ENCODE results near the gene APBB2. TPM values are rescaled to one million over a fixed set of nuclear protein-coding genes. Genes with fewer than 3 reads are reported as not detected.

Gene APBB2
- total RNA-seq, 2 experiments from 2014 or later, result 1.3 to 1.5 TPM

GRCh38 chr4:41143311-41144039 is 70.9 kb downstream of the APBB2 start:
- no peak overlapping the region for H3K4me3 Mint-ChIP-seq
- no peak overlapping the region for H3K27ac Mint-ChIP-seq
- intact Hi-C loops (cut with DNase I, micrococcal nuclease), result no loop called here
- CTCF ChIA-PET, result no interaction called here
- no peaks in the 10 kb centered on the region for H3K4me1 Mint-ChIP-seq
- H3K36me3 Mint-ChIP-seq (ENCODE audit: low read depth), result no peaks in the 10 kb centered on the region
- H3K9me3 Mint-ChIP-seq (ENCODE audit: low read depth), result no peaks in the 10 kb centered on the region
- DNase-seq (no peak), ATAC-seq (no peak)
- peaks cover 7% of the 10 kb centered on the region for H3K27me3 Mint-ChIP-seq
- POLR2A ChIA-PET, result no interaction called here

GRCh38 chr4:41142376-41143310 is 71.7 kb downstream of the APBB2 start:
- intact Hi-C loops (cut with DNase I, micrococcal nuclease), result no loop called here
- H3K27ac Mint-ChIP-seq, result no peak overlapping the region

GRCh38 chr4:41141900-41142299 is 72.4 kb downstream of the APBB2 start:
- H3K4me3 Mint-ChIP-seq, result no peak overlapping the region
- DNase-seq (no peak), ATAC-seq (no peak)
- H3K9me3 Mint-ChIP-seq (ENCODE audit: low read depth), result no peaks in the 10 kb centered on the region
- no peaks in the 10 kb centered on the region for H3K36me3 Mint-ChIP-seq (ENCODE audit: low read depth)
- no peak overlapping the region for H3K27ac Mint-ChIP-seq
- intact Hi-C loops (cut with DNase I, micrococcal nuclease), result no loop called here
- H3K4me1 Mint-ChIP-seq, result no peaks in the 10 kb centered on the region
- POLR2A ChIA-PET, result no interaction called here
- H3K27me3 Mint-ChIP-seq, result peaks cover 4% of the 10 kb centered on the region
- CTCF ChIA-PET, result no interaction called here

More at GRCh38 chr4:41142376-41143310, 71.7 kb downstream of the APBB2 start:
- POLR2A ChIA-PET, result no interaction called here
- H3K4me1 Mint-ChIP-seq, result no peaks in the 10 kb centered on the region
- DNase-seq (no peak), ATAC-seq (no peak)
- H3K27me3 Mint-ChIP-seq, result peaks cover 6% of the 10 kb centered on the region
- no peaks in the 10 kb centered on the region for H3K36me3 Mint-ChIP-seq (ENCODE audit: low read depth)
- CTCF ChIA-PET, result no interaction called here
- no peaks in the 10 kb centered on the region for H3K9me3 Mint-ChIP-seq (ENCODE audit: low read depth)
- H3K4me3 Mint-ChIP-seq, result no peak overlapping the region

DNA sequence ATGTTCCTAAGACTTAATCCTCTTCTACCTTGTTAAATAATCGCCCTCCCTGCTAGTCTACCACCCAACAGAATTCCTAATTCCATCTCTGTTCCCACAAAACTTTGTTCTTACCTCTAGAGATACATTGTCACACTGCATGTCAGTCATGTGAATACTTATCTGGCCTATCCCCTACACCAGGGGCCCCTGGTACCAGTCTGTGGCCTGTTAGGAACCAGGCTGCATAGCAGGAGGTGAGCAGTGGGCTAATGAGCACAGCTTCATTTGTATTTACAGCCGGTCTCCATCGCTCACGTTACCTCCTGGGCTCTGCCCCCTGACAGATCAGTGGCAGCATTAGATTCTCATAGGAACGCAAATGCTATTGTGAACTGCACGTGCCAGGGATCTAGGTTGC is 73.9 kb downstream of the APBB2 start:
- DNase-seq (no peak), ATAC-seq (no peak)
- H3K36me3 Mint-ChIP-seq (ENCODE audit: low read depth), result no peaks in the 10 kb centered on the region
- no peak overlapping the region for H3K27ac Mint-ChIP-seq
- CTCF ChIA-PET, result no interaction called here
- H3K4me1 Mint-ChIP-seq, result no peaks in the 10 kb centered on the region
- H3K4me3 Mint-ChIP-seq, result no peak overlapping the region
- intact Hi-C loops (cut with DNase I, micrococcal nuclease), result no loop called here
- H3K27me3 Mint-ChIP-seq, result peaks cover 4% of the 10 kb centered on the region
- no peaks in the 10 kb centered on the region for H3K9me3 Mint-ChIP-seq (ENCODE audit: low read depth)
- POLR2A ChIA-PET, result no interaction called here

DNA sequence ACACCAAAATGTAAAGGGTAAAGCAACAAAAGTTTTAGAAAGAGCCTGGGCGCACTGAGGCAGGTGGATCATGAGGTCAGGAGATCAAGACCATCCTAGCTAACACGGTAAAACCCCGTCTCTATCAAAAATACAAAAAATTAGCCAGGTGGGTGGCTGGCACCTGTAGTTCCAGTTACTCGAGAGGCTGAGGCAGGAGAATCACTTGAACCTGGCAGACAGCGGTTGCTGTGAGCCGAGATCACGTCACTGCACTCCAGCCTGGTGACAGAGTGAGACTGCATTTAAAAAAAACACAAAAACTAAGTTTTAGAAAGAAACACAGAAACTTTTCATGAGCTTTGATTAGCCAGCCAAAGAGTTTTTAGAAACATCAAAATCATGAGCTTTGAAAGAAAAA is 76.5 kb downstream of the APBB2 start:
- peaks cover 1% of the 10 kb centered on the region for H3K27me3 Mint-ChIP-seq
- no peaks in the 10 kb centered on the region for H3K4me1 Mint-ChIP-seq
- H3K36me3 Mint-ChIP-seq (ENCODE audit: low read depth), result no peaks in the 10 kb centered on the region
- no peak overlapping the region for H3K4me3 Mint-ChIP-seq
- H3K9me3 Mint-ChIP-seq (ENCODE audit: low read depth), result no peaks in the 10 kb centered on the region
- H3K27ac Mint-ChIP-seq, result no peak overlapping the region
- ChIA-PET CTCF (interaction anchor here (0.6 kb wide), 1 partner anchor 484 kb away, joined by 4 read pairs; no protein-coding TSS in a partner anchor), POLR2A (no interaction called here)
- ATAC-seq (no peak), DNase-seq (no peak)
- intact Hi-C loops (cut with DNase I, micrococcal nuclease), result no loop called here

- no peaks in the 10 kb centered on the region for H3K36me3 Mint-ChIP-seq (ENCODE audit: low read depth)
- intact Hi-C loops (cut with DNase I, micrococcal nuclease), result no loop called here
- H3K4me1 Mint-ChIP-seq, result no peaks in the 10 kb centered on the region
- peaks cover 4% of the 10 kb centered on the region for H3K27me3 Mint-ChIP-seq
- no peak overlapping the region for H3K27ac Mint-ChIP-seq
- no peaks in the 10 kb centered on the region for H3K9me3 Mint-ChIP-seq (ENCODE audit: low read depth)
- no peak for DNase-seq
- H3K4me3 Mint-ChIP-seq, result no peak overlapping the region
- CTCF ChIA-PET, result no interaction called here
- POLR2A ChIA-PET, result no interaction called here
- ATAC-seq, result no peak
These were observed 77.9 kb downstream of the APBB2 start for GRCh38 chr4:41136456-41136855.

DNA sequence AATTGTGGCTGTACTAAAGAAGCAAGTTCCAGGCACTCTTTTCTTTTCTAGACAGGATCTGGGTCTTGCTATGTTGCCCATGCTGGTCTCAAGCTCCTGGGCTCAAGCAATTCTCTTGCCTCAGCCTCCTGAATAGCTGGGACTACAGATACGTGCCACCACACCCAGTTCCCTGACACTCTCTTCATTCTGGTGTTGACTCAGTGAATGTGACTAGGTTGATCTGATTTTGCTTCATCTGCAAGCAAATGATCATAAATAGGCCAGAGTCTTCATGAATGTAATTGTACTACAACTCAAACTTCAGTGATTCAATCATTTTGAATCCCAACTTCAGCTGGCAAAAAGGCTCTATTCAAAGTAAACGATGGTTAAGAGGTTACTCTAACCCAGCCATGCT is 78.5 kb downstream of the APBB2 start:
- no peaks in the 10 kb centered on the region for H3K36me3 Mint-ChIP-seq (ENCODE audit: low read depth)
- ATAC-seq, result no peak
- intact Hi-C loops (cut with DNase I, micrococcal nuclease), result no loop called here
- CTCF ChIA-PET, result no interaction called here
- no peak overlapping the region for H3K4me3 Mint-ChIP-seq
- no peak for DNase-seq
- H3K27me3 Mint-ChIP-seq, result peaks cover 6% of the 10 kb centered on the region
- POLR2A ChIA-PET, result no interaction called here
- H3K27ac Mint-ChIP-seq, result no peak overlapping the region
- H3K4me1 Mint-ChIP-seq, result no peaks in the 10 kb centered on the region
- no peaks in the 10 kb centered on the region for H3K9me3 Mint-ChIP-seq (ENCODE audit: low read depth)

- Mint-ChIP-seq H3K27me3 (peaks cover 7% of the 10 kb centered on the region), H3K4me1 (no peaks in the 10 kb centered on the region), H3K4me3 (no peak overlapping the region), H3K36me3 (ENCODE audit: low read depth) (no peaks in the 10 kb centered on the region), H3K9me3 (ENCODE audit: low read depth) (no peaks in the 10 kb centered on the region), H3K27ac (no peak overlapping the region)
- ChIA-PET CTCF (no interaction called here), POLR2A (interaction anchor here (0.6 kb wide), 1 partner anchor 108 kb away, joined by 5 read pairs; no protein-coding TSS in a partner anchor)
- intact Hi-C loops (cut with DNase I, micrococcal nuclease), result no loop called here
- ATAC-seq (no peak), DNase-seq (no peak)
These were observed 79.8 kb downstream of the APBB2 start for GRCh38 chr4:41134581-41134980.

DNA sequence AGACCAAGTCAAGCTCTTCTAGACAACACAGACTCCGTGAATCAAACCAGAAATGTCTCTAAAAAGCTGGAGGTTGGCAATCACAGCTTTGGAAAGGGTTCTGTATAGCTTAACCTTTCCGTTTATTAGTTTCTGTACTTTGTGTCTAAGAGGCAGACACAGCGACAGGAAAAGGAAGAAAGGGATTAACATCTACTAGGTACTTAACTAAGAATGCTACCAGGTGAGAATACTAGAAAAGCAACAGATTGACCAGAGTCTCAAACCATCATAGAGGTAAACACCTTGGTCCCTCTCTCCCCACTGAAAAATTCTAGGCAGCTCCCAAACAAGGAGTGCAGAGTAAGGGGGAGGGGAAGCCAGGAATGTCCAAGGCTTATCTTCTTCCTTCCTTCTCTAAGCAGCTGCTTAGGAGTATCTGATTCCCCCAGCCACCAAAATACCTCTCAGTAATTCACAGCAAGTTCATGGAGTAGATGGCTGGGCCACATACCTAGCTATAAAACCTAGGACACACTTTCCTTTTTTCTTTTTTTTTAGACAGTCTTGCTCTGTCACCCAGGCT is 80.8 kb downstream of the APBB2 start:
- intact Hi-C loops (cut with DNase I, micrococcal nuclease), result no loop called here
- H3K4me1 Mint-ChIP-seq, result no peaks in the 10 kb centered on the region
- no peak overlapping the region for H3K27ac Mint-ChIP-seq
- no peak overlapping the region for H3K4me3 Mint-ChIP-seq
- POLR2A ChIA-PET, result no interaction called here
- H3K36me3 Mint-ChIP-seq (ENCODE audit: low read depth), result no peaks in the 10 kb centered on the region
- ATAC-seq (no peak), DNase-seq (no peak)
- H3K9me3 Mint-ChIP-seq (ENCODE audit: low read depth), result no peaks in the 10 kb centered on the region
- CTCF ChIA-PET, result interaction anchor here (0.6 kb wide), 1 partner anchor 176 kb away, joined by 3 read pairs; no protein-coding TSS in a partner anchor
- H3K27me3 Mint-ChIP-seq, result peaks cover 14% of the 10 kb centered on the region

GRCh38 chr4:41132055-41132683 is 82.2 kb downstream of the APBB2 start:
- intact Hi-C loops (cut with DNase I, micrococcal nuclease), result no loop called here
- ATAC-seq (no peak), DNase-seq (no peak)
- Mint-ChIP-seq H3K27me3 (peaks cover 15% of the 10 kb centered on the region), H3K27ac (no peak overlapping the region), H3K4me1 (no peaks in the 10 kb centered on the region), H3K36me3 (ENCODE audit: low read depth) (no peaks in the 10 kb centered on the region), H3K9me3 (ENCODE audit: low read depth) (no peaks in the 10 kb centered on the region), H3K4me3 (no peak overlapping the region)
- POLR2A ChIA-PET, result no interaction called here
- CTCF ChIA-PET, result interaction anchor here (0.7 to 1.0 kb wide), 2 partner anchors 156 to 190 kb away, joined by 3 to 5 read pairs; no protein-coding TSS in a partner anchor

DNA sequence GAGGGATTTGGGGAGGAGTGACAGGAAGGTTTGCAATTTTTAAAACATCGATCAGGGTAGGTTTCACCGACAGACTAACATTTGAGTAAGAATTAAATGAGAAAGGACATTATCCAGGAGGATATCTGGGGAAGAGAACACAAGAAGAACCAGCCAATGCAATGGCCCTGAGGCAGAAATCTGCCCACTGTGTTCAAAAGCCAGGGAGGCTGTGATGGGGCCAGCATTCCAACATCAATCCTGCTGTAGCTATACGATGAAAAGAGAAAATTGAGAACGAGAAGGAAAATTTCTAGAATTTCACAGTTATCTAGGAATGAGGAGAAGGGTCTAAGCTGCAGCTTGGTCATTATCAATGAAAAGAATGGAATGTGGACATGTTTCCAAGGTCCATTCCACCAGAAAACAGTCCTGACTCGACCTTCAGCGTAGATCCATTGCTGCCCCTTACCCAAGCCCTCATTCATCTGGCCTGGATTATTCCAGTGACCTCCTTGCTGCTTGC is 84.4 kb downstream of the APBB2 start:
- H3K27ac Mint-ChIP-seq, result no peak overlapping the region
- intact Hi-C loops (cut with DNase I, micrococcal nuclease), result no loop called here
- ATAC-seq, result no peak
- ChIA-PET CTCF (no interaction called here), POLR2A (no interaction called here)
- no peaks in the 10 kb centered on the region for H3K4me1 Mint-ChIP-seq
- no peaks in the 10 kb centered on the region for H3K36me3 Mint-ChIP-seq (ENCODE audit: low read depth)
- no peaks in the 10 kb centered on the region for H3K9me3 Mint-ChIP-seq (ENCODE audit: low read depth)
- H3K27me3 Mint-ChIP-seq, result peaks cover 14% of the 10 kb centered on the region
- DNase-seq, result no peak
- H3K4me3 Mint-ChIP-seq, result no peak overlapping the region

Measured in activated CD4-positive, alpha-beta T cell treated with anti-CD3 and anti-CD28 coated beads for 36 hours (primary cell).